ENCODE data around the gene RDH5.

The RDH5 gene

DNA sequence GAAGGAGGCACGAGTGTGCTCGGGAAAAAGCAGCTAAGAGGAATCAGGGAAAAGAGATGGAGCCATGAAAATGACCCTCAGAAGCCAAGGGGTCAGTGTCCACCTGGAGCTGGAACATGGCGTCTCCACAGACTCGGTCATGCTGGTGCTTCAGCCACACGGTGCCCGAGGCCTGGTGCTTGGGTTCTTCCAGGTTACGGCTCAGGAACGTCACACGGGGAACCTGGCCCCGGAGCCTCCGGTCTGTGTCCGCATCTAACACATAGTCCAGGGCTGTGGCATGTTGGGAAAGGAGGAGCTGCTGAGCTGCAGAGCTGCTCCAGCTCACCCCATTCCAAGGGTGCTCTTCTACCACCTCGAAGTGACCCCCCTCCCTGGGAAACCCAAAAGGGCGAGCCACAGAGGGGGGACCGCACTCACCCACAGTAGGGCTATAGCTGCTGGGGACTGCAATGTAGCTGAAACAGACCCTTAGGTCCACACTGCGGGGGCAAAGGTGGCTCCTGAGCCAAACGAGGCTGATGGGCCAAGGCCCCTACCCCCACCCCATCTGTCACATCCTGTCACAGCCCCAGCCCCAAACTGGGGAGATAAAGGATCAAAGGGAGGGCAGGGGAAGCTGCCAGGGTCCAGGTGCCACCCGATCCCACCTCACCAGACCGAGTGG, 23.3 kb upstream of the RDH5 start:
- DNase-seq = no peak

- no peak for DNase-seq
These were observed 22.5 kb upstream of the RDH5 start for GRCh38 chr12:55697686-55698085.

GRCh38 chr12:55698241-55698955, 21.8 kb upstream of the RDH5 start:
- no peak for DNase-seq

DNA sequence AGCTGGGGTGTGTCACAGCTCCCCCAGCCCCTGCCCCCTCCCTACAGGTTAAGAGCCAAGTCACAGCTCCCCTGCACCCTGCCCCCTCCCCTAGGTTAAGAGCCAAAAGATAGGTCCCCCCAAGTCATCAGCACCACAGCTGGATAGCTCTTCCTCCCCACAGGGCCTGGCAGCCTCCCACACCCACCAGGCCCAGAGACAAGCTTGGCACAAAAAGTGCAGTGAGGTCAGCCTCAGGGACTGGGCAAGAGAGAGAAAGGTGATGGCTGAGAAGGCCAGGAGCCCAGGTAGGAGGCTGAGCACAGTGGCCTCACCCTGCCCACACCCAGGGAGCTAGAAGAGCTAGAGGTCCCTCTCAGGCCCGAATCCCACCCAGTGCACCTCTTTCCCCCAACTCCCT, 21.2 kb upstream of the RDH5 start:
- no peak for DNase-seq

DNA sequence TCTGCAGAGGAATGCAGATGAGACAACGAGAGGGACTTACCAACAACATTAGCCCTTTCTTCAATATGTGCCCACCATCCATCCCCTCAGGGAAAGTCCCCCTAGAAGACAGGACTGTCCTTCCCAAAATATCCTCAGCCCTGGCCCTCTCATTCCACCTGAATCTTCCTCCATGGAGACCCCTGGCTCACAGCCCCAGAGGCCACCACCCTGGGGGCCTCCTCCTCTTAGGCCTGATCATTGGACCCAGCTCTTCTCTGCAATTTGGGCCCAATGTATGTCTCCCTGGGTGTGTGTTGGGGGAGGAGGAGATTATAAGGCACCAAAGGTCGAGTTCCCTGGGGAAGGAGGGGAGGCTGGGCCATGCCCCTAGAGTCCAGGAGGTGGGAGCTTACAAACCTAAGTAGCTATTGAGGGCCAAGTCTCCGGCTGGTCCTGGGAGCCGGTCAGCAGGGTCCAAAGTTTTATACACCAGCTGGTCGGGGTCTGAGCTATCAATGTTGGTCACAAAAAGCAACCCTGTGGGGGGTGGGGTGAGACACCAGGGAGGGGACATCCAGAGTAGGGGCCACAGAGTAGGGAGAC, 20.6 kb upstream of the RDH5 start:
- no peak for DNase-seq

GRCh38 chr12:55700255-55701018, 19.8 kb upstream of the RDH5 start:
- DNase-seq = no peak

DNA sequence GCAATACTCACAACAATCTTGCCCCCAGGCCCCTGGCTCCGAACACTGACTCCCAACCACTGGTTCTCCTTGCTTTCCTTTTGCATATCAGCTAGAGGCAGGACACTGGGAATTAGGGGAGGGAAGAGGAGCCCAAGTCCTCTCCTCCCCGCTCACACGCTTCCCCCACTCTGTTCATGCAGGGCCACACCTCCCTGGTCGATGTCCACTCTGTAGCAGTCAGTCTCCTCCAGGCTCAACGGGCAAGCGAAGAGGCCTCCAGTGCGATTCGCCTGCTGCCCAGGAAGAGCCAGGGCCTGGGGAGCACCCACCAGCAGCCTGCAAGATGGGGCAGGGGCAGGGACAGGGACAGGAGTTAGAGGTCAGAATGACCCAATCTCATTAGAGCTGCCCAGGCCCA, 17.3 kb upstream of the RDH5 start:
- no peak for DNase-seq

- no peak for DNase-seq
These were observed 16.9 kb upstream of the RDH5 start for GRCh38 chr12:55703288-55703687.

GRCh38 chr12:55703901-55704761, 16.1 kb upstream of the RDH5 start:
- DNase-seq = no peak

DNA sequence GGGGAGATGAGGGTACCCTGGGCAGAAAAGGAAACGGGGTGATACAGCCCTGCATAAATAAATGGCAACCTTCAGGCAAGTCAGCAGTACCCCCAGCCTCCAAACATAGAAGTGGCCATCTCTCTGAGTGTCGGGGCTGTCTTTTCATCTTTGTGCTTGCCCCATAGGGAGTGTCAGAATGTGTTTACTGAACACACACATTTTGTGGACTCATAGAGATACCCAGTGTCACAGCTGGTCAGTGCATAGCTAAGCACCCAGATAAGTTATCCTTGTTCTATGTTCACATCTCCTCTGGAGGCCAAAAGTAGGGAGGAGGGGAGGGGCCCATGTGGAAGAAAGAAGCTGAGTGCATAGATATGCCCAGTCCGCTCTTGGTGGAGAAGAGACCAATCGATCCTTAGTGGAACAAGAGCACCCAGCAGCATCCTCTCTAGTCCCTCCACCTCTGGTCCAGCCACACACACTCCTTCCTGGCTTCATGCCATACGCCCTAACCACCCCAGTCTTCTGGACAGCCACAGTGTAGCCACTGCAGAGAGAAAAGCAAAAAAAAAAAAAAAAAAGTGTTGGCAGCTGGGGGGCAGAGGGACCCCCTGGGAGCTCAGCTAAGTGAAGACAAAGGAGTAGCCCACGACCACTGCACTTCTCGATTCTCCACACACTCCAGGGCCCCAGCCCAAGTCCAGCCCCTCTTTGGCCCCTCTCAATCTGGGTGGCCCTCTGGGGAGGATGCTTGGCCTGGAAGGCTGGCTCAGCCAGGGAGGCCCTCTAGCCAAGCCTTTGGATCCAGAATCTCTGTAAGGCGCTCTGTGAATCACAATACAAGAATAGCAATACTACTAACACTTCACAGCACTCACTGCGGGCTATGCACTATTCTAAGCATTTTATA, 15.1 kb upstream of the RDH5 start:
- DNase-seq = no peak

- no peak for DNase-seq
These were observed 14.3 kb upstream of the RDH5 start for GRCh38 chr12:55705782-55706402.

DNA sequence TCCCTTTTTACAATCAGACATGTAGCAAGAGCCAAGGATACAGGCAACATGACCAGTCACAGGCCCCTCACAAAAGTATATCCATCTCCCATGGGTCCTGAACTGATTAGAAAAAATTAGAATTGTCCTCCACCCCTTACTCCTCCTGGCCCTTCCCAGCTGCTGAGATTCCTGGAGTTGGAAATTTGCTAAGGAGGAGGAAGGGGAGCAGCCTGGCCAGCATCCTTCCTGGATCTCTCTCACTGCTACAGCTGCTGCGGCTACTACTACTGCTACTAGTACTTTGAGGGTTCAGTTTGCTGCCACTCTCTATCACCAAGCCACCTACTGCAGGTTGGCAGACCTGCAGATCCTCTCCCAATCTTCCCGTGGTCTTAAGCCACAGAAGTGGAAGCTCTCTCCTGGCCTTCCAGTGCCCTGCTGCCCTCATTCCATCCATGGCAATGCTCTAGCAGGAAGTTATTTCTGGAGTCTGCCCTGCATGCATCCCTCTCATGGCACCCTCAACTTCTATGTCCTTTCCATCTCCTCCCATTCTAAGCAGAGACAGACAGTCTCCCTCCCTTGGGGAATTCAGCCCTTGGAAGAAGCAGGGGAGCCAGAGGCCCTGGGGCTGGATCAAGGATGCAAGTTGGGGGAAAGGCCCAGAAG, 13.5 kb upstream of the RDH5 start:
- DNase-seq = no peak

GRCh38 chr12:55707219-55707671, 12.9 kb upstream of the RDH5 start:
- no peak for DNase-seq

DNA sequence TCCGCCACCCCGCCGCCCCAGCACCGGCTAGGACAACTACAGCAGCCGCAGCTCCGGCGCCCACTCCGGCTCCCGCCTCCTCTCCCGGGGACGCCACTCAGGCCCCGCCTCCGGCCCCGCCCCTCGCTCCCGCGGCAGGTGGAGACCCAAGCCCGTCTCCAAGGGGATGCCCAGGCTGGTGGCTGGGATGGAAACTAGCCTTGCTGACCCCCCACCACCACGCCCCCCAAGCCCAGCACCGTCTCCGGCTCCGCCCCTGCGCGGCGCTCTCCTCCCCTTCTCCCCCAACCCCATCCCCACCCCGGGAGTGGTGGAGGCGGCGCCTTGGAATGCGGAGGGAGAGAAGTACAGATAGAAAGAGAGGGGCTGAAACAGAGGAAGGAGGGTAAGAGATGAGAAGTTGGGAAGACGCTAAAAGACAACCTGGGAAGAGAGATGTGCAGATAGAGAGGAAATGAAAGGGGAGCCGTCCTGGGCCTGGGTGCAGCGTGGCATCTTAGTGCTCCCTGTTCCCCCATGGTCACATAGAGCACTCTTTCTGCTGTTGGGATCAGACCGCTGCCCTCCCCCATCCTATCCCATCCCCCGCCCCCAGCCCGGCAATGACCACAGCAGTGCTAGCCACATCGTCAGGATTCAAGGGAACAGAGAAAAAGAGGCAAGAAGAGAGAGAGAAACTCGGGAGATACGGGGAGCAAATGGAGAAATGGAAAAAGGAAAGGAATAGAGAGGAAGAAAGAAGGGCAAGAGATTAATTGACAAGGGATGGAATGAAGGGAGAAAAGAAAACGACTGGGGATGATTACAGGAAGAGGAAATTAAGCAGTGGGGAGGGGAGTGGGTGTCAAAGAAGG, 12.1 kb upstream of the RDH5 start, which contains the start of gene ITGA7:
Gene ITGA7, minus strand, starts transcription at position 64 of the 854 bp plus-strand sequence. CDS start 222 bp downstream, outside the sequence.
- DNase-seq = peak; percentile 50

- DNase-seq = no peak
These were observed 11.4 kb upstream of the RDH5 start for GRCh38 chr12:55708695-55709233.

DNA sequence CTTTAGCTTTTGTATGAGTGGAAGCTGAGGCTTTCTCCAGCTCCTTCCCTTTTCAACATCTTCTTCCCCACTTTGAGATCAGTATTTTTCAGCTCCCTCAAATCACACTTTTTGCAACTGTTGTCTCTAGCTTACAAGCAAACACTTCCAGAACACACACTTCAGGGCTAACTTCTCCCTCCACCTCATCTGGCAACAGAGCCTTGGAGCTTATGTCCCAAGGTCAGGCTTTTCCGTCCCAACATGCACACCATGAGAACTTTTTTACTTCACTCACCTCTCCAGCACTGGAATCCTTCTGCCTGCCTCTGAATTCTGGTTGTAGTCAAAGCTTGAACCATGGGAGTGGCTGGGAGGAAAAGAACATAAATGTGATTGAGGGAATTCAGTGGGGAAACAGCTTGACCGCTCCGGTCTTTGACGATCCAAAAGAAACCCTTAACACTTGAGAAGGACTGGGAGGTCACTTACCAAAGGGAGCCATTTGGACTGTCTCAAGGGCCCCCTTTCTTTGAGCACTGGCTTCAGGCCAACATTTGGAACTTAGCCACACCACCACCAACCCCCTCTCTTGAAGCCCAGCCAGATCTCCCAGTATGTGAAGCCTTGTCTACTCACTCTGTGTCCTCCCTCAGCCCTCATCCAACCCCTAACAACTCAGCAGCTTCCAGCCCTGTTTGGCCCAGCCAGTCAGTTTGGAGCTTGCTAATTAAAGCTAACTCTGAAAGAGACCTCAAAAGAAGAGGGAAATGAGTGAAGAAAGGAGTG, 8.2 kb upstream of the RDH5 start:
- DNase-seq = no peak

DNA sequence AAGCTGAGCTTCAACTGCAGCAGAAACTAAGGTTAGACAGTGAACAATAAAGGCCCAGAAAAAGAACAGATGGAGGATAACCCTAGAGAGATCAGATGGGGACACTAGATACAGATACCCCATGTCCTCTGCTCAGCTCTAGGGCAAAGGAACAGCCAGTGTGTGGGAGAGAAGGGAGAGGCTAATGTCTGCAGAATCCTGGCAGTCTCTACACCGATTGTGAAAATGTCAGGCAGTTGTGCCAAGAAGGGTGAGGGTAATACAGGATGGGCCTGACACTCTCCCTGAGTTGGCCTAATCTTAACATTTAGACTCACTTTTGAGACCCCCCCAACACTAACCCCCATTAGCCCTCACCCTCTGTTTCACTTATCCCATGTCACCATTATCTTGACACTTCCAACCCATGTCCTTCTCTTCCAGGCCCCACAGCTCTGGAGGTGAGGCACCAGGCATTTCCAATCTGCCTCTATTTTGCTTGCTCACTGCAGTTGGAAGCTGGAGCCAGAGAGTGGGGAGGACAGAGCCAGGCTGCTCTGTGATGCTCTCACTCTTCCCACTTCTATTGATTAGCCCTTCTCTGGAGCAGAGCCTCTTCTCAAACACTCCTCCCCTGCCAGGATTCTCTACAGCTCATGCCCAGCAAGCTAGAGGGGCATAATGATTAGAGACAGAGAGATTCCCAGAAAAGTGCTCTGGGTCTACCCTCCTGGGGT, 7.3 kb upstream of the RDH5 start:
- no peak for DNase-seq
